WERI-Rb-1 (cell line): ENCODE results near the gene DNAJB6.

Experiments
- DNase-seq: peaks from one replicate; pipeline ENCODE4 v3.0.0-alpha.2; 2020
- H3K27ac ChIP-seq: fragments of 250-450 bp; sonication (Bioruptor Pico); 2 replicates; pipeline ENCODE4 v1.5.1; 2020; ENCODE audit warnings: mild to moderate bottlenecking, moderate library complexity
- H3K27me3 ChIP-seq: fragments of 250-450 bp; sonication (Bioruptor Pico); 2 replicates; pipeline ENCODE4 v1.5.1; 2021; ENCODE audit warnings: mild to moderate bottlenecking, low read depth, moderate library complexity; ENCODE audit not compliant: insufficient read depth, severe bottlenecking
- H3K36me3 ChIP-seq: fragments of 250-450 bp; sonication (Bioruptor Pico); 2 replicates; pipeline ENCODE4 v1.5.1; 2020; ENCODE audit warnings: mild to moderate bottlenecking, moderate library complexity
- H3K4me3 ChIP-seq: 2 replicates; pipeline ENCODE4 v1.5.1; 2011; ENCODE audit warnings: low read depth, mild to moderate bottlenecking, control low read depth, low read length
- H3K9me3 ChIP-seq: fragments of 250-450 bp; sonication (Bioruptor Pico); 2 replicates; pipeline ENCODE4 v1.5.1; 2021; ENCODE audit warnings: mild to moderate bottlenecking, moderate library complexity; ENCODE audit not compliant: severe bottlenecking
- CTCF ChIP-seq: IDR thresholded peaks from 2 replicates; pipeline ENCODE4 v1.5.1; 2011; ENCODE audit warnings: low read depth, mild to moderate bottlenecking, control low read depth, inconsistent platforms, low read length

Gene DNAJB6

GRCh38 chr7:157414702-157415096 is 77.9 kb downstream of the DNAJB6 start:
- H3K27me3 ChIP-seq = no peaks in the 10 kb centered on the region
- no peak overlapping the region for H3K4me3 ChIP-seq
- peaks cover 14% of the 10 kb centered on the region for H3K36me3 ChIP-seq
- no peak for DNase-seq
- H3K27ac ChIP-seq = no peak overlapping the region
- no peak for TF ChIP-seq CTCF
- H3K9me3 ChIP-seq = no peaks in the 10 kb centered on the region

- no peak for TF ChIP-seq CTCF
- no peaks in the 10 kb centered on the region for H3K27me3 ChIP-seq
- H3K9me3 ChIP-seq = no peaks in the 10 kb centered on the region
- H3K27ac ChIP-seq = no peak overlapping the region
- DNase-seq = no peak
- no peak overlapping the region for H3K4me3 ChIP-seq
- peaks cover 6% of the 10 kb centered on the region for H3K36me3 ChIP-seq
Observed at GRCh38 chr7:157415486-157415885, 78.7 kb downstream of the DNAJB6 start.

GRCh38 chr7:157416011-157416410 is 79.2 kb downstream of the DNAJB6 start:
- TF ChIP-seq CTCF = no peak
- Histone ChIP-seq H3K27me3 (no peaks in the 10 kb centered on the region), H3K9me3 (no peaks in the 10 kb centered on the region), H3K27ac (no peak overlapping the region), H3K36me3 (peaks cover 4% of the 10 kb centered on the region; the same call in 1 of the 2 replicates), H3K4me3 (no peak overlapping the region)
- no peak for DNase-seq

GRCh38 chr7:157418204-157419034 is 81.6 kb downstream of the DNAJB6 start:
- peaks cover 4% of the 10 kb centered on the region; the same call in 1 of the 2 replicates for H3K36me3 ChIP-seq
- H3K27ac ChIP-seq = no peak overlapping the region
- no peaks in the 10 kb centered on the region for H3K27me3 ChIP-seq
- no peak for TF ChIP-seq CTCF
- DNase-seq = no peak
- no peak overlapping the region for H3K4me3 ChIP-seq
- H3K9me3 ChIP-seq = no peaks in the 10 kb centered on the region

GRCh38 chr7:157419035-157419293 is 82.2 kb downstream of the DNAJB6 start:
- H3K27ac ChIP-seq = no peak overlapping the region
- no peaks in the 10 kb centered on the region for H3K9me3 ChIP-seq
- no peak for TF ChIP-seq CTCF
- H3K27me3 ChIP-seq = no peaks in the 10 kb centered on the region
- H3K36me3 ChIP-seq = peaks cover 4% of the 10 kb centered on the region; the same call in 1 of the 2 replicates
- DNase-seq = no peak
- H3K4me3 ChIP-seq = no peak overlapping the region

- H3K36me3 ChIP-seq = no peaks in the 10 kb centered on the region
- H3K27me3 ChIP-seq = no peaks in the 10 kb centered on the region
- no peaks in the 10 kb centered on the region for H3K9me3 ChIP-seq
- TF ChIP-seq CTCF = no peak
- no peak for DNase-seq
- no peak overlapping the region for H3K4me3 ChIP-seq
- H3K27ac ChIP-seq = no peak overlapping the region
Observed at GRCh38 chr7:157422279-157422678, 85.5 kb downstream of the DNAJB6 start.
